GM18499 (cell line): ENCODE results near the gene PNCK.

Experiments used
- ATAC-seq: cut with Tn5 transposase; IDR thresholded peaks from one replicate; pipeline ENCODE4 v1.9.1; 2021; ENCODE audit warnings: moderate number of reproducible peaks; ENCODE audit not compliant: insufficient read depth, unreplicated experiment

Gene PNCK

DNA sequence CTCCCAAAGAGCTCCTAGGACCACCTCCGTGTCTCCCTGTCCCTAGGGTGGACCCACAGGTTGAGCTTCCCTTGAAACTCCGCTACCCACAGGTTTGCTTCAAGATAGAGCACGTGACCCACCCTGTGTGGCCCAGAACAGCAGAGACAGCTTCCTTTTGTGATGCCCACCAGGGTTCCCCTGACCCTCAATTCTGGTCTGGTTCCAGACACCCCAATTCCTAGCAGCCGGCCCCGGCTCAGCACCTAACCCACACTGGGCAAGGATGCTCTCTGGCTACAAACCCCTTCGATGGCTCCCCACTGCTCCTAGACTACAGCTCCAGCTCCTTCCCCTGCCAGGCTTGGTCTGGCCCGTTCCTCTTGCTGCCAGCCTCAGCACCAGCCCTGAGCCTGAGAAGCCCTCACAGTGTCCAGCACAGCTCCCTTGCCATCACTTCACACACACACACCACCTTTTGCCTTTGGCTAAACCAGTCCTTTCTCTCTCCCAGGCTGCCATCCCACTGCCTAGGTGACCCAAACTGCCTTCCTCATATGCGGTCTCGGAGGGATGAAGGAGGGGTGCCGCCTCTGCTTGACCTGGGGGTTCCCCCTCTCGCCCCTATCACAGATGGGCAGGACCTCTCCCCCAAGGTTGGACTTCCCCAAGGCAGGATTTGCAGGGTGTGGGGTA lies 6.2 kb downstream of the PNCK start:
- no peak for ATAC-seq

DNA sequence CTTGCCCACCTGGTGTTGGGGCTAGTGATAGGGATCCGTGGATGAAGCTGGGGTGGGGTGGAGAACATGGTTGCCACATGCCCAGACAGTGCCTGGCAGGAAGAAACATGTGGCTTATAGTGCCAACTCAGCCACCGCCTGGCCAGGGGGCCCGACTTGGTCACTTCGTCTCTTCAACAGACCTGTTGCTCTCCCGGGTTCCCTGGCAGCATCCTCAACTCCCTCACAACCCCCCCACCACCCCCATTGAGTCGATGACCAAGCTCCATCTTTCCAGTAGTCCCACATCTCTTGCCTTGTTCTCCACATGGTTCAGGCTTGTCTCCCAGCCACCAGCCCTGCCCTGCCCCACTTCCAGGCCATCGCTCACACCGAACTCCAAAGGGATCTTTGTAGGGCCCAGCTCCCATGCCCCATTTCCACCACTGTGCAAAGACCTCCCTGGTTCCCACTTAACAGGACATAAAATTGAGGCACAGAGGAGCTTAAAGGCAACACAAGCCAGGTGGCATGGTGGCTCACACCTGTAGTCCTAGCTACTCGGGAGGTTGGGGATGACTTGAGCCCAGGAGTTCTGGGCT lies 7.8 kb downstream of the PNCK start:
- no peak for ATAC-seq

DNA sequence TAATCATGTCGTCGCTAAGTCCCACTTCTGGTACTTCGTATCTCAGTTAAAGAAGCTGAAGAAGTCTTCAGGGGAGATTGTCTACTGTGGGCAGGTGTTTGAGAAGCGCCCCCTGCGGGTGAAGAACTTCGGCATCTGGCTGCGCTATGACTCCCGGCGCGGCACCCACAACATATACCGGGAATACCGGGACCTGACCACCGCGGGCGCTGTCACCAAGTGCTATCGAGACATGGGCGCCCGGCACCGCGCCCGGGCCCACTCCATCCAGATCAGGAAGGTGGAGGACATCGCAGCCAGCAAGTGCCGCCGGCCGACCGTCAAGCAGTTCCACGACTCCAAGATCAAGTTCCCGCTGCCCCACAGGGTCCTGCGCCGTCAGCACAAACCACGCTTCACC lies 11.3 kb downstream of the PNCK start:
- ATAC-seq, result no peak

DNA sequence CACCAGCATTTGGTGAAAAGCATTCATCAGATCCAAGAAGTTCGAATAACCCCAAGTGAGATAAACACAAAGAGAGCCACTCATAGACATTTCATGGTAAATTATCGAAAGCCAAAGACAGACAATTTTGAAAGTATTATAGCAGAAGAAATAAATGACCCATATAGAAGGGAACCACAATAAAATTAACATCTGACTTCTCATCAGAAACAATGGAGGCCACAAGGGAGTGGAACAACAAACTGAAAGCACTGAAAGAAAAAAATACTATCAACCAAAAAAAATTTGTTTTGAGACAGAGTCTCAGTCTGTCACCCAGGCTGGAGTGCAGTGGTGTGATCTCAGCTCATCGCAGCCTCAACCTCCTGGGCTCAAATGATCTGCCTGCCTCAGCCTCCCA lies 14.3 kb downstream of the PNCK start:
- ATAC-seq, result no peak

DNA sequence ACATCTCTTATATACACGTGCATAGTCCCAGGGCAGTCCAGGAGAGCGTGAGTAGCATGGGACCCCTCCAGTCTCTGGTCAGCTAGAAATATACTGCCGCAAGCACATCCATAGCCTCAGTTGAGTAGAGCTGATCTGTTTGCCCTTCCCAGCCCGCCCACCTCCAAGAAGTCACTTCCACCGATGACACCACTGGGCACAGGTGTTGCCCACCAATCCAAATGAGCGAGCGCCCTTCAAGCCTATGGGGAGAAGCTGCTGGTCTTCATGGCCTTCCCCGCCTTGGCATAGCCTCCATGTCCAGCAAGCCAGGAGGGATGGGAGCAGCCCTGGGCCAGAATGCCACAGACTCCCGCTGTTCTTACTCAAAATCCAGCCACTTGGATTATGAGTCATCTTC lies 16.5 kb downstream of the PNCK start:
- no peak for ATAC-seq

GRCh38 chrX:153653556-153653955 lies 20.1 kb downstream of the PNCK start:
- no peak for ATAC-seq

DNA sequence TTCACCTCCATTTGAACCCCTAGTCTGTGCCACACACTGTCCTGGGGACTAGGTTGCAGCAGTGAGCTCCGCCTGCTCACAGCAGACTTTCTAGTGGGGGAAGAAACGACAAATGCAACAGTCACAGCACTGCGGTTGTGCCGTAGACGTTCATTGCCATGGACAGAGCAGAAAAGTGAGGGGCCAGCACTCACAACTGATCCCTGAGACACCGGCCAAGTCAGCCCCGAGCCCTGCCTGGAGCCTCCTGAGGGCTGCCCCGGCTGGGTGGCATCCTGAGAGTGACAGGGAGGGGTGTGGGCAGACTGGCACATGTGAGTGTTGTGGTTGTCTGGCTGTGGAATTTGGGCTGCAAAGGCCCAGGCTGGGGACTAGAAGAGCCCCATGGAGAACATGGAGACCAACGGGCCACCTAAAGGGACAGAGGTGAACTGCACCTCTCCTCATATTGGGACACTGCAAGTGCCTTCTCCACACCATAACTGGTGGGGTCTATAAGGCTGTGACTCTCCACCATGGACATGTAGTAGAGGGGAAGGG lies 22.0 kb downstream of the PNCK start:
- no peak for ATAC-seq

- ATAC-seq, result no peak
Measured at GRCh38 chrX:153650959-153651358, 22.7 kb downstream of the PNCK start.

DNA sequence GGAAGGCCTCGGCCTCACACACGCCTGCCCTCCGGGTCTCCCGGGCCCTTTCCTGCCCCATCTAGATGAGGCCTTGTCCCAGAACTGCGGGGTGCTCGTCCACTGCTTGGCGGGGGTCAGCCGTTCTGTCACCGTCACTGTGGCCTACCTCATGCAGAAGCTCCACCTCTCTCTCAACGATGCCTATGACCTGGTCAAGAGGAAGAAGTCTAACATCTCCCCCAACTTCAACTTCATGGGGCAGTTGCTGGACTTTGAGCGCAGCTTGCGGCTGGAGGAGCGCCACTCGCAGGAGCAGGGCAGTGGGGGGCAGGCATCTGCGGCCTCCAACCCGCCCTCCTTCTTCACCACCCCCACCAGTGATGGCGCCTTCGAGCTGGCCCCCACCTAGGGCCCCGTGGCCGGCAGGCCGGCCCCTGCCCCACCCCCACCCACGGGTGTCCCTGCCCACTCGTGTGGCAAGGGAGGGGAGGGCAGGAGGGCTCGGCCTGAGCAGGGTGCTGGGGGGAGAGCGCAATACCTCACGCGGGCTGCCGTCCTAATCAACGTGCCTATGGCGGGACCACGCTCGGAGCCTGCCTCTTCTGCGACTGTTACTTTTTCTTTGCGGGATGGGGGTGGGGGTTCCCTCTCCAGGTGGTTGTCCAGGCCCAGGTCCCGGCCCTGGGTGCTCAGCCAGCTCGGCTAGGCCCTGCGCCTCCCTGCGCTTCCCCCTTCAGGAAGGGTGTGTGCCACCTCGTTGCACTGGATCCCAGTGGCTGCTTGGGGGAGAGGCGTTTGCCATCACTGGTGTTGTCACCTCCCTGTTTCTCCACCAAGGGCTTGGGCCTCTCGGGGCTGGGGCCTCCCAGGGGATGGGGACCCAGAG lies 23.5 kb downstream of the PNCK start:
- ATAC-seq, result no peak

DNA sequence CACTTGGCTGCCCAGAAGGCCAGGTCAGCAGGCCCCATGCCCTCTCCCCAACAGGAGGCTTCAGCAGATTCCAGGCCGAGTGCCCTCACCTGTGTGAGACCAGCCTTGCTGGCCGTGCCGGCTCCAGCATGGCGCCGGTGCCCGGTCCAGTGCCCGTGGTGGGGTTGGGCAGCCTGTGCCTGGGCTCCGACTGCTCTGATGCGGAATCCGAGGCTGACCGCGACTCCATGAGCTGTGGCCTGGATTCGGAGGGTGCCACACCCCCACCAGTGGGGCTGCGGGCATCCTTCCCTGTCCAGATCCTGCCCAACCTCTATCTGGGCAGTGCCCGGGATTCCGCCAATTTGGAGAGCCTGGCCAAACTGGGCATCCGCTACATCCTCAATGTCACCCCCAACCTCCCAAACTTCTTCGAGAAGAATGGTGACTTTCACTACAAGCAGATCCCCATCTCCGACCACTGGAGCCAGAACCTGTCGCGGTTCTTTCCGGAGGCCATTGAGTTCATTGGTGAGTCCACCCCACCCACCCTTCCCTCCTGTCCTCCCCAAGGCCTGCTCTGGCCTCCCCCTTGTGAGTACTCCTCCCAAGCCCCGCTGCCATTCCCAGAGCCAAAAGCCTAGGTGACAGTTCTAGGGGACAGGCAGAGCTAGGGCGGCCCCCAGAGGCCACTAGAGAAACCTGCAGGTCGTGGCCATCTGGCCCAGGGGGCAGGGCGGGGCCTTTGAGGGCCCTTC lies 24.3 kb downstream of the PNCK start:
- ATAC-seq, result no peak

GRCh38 chrX:153648358-153649177 lies 25.0 kb downstream of the PNCK start:
- no peak for ATAC-seq

DNA sequence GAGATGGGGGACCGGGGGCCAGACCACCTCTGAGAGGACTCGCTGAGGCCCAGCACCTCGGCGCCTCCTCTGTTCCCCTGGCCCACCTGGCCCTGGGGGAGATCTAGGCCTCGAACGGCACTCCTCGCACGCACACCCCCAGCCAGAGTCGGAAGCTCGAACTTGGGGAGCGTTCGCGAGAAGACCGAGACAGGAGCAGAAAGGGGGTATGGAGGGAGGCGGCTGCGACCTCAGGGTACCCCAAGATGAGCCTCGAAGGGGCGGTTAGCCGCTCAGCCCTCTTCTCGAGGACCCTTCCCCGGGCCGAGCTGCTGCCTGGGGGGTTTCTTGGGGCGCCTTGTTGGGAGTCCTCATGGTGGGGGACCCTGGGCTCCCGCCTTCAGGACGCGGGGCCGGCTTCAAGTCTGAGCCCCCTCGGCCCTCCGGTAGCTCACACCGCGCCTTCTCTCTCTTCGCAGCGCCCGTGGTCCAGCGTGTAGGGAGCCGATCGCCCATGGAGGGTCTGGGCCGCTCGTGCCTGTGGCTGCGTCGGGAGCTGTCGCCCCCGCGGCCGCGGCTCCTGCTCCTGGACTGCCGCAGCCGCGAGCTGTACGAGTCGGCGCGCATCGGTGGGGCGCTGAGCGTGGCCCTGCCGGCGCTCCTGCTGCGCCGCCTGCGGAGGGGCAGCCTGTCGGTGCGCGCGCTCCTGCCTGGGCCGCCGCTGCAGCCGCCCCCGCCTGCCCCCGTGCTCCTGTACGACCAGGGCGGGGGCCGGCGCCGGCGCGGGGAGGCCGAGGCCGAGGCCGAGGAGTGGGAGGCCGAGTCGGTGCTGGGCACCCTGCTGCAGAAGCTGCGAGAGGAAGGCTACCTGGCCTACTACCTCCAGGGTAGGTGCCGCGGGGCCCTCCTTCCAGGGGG lies 25.9 kb downstream of the PNCK start:
- ATAC-seq, result no peak

DNA sequence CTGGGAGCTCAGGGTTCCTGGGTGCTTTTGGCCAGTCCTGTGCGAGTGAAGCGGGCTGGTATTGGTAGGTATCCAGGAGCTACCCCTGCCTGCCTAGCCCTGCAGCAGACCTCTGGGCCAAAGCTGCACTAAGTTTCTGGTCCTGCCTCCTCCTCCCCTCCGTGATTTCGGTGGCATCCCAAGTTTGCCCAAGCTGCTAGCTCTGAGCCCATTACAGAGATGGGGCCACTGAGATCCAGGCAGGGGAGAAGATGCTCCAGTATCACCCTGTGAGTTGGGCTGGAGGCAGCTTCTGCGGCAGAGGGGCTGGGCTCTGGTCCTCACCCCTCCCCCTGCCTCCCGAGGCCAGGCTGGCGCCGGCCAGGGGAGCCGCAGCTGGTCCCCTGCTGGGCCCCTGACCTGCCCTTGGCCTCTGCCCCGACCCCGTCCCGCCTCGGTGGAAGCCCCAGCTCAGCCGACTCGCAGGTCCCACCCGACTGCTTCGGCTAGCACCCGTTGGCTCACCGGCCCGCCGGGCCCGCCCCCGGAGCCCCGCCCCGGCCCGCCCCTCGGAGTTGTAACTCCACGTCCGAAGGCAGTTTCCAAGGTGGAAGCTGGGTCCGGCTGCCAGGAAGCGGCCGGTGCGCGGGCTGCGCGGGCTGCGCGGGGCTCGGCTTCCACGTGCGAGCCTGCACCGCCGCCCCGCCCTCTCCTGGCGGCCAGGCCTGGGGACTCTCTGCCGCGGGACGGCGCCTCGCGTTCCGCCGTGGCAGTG lies 26.8 kb downstream of the PNCK start, which contains the start of gene DUSP9:
Gene DUSP9 (plus strand): TSS at position 584 of the 754 bp plus-strand sequence. CDS start 751 bp downstream, outside the sequence.
- ATAC-seq, result no peak

GRCh38 chrX:153645921-153646488 lies 27.6 kb downstream of the PNCK start:
- ATAC-seq, result no peak

DNA sequence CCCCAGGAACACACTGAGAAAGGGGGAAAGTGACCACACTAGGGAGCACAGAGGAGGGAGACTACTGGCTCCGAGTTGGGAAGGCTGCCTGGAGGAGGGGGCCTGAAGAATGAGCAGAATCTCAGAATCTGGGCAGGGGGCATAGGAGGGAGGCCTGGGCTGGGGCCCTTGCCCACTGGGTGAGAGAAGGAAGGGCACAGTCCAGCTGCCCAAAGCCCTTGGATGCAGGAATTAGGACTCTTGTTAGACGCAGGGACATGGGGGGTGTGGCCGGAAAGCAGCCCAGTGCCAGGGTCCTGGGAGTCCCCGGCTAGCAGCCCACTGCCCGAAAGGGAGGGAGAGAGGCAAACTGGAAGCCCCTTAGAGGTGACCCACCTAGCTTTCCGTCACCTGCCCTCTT lies 28.5 kb downstream of the PNCK start:
- no peak for ATAC-seq

DNA sequence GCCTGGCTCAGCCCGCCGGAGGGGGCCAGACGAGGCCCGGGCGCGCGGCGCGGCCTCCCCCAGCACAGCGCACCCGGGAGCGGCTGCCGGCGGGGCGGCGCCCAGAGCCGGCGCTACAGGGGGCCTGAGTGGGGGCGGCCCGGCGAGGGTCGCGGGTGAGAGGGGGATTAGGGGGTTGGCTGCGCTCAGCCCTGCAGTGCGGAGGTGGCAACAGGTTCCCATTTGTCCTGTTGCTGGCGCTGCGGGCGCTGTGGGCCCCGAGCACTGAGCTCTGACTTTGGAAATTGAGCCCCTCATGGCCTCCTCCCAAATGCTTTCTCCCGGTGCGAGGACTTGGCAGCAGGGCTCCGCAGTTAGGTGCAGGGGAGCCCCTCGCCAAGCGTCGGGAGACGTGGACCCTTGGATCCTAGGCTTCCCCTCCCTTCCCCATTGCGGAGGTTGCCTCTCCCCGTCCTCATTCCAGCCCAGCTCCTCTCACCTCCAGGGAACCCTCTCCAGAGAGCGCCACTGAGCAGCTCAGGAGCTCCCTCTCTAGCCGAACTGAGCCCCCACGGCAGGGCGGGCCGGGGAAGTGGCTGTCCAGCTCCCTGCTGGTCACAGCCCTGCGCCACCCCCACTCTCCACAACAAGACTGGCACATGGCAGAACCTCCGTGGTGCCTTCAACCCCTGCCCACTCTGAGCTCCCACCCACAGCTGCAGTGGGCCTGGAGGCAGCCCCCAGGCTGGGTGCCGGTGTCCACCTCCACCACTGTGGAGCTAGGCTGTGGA lies 29.1 kb downstream of the PNCK start:
- ATAC-seq, result no peak
